GM19468 (cell line): ENCODE results near the gene RBP3.

Experiments used
- ATAC-seq: cut with Tn5 transposase; IDR thresholded peaks from one replicate; pipeline ENCODE4 v1.9.1; 2021; ENCODE audit warnings: mild to moderate bottlenecking, moderate library complexity, moderate number of reproducible peaks; ENCODE audit not compliant: unreplicated experiment; ENCODE audit errors: extremely low read depth

RBP3 gene

GRCh38 chr10:47317251-47317650 is 30.9 kb upstream of the RBP3 start:
- no peak for ATAC-seq

- ATAC-seq, result no peak
These were observed 29.5 kb upstream of the RBP3 start for GRCh38 chr10:47318706-47319105.

- no peak for ATAC-seq
These were observed 28.4 kb upstream of the RBP3 start for GRCh38 chr10:47319784-47320183.

- ATAC-seq, result no peak
These were observed 27.4 kb upstream of the RBP3 start for GRCh38 chr10:47320812-47321211.

DNA sequence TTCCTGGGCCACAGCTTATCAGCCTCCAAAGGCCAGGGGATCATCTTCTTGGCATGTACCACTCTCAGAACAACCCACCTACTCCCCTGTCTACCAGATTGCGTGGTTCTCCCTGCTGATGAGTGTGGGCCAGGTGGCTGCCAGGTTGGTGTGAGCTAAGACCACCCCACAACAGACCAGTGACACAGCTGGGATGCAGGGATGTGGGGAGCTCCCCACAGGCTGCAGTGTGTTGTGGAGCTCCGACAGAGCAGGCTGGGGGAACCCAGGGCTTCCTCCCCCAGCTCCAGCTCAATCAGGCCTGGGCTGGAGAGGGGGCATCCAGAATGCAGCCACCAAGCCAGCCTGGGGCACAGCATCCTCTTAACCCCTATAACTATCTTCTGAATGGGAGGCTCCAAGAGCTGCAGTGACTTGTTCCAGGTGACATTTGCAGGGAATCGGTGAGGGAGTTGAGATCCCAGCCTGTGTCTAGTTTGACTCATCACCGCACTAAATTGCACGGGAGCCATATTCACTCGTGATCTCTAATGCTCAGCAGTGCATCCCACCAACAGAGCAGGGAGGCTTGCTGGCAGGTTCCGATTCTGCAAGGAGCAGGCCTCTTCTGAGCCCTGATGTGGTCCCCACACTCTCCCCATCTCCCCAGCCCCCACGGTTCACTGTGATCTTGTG is 26.5 kb upstream of the RBP3 start:
- no peak for ATAC-seq

GRCh38 chr10:47322300-47323061 is 25.7 kb upstream of the RBP3 start, which contains the start of gene GDF2:
GDF2 (plus strand) TSS chr10:47322454; CDS start chr10:47322669, 215 bp downstream.
- ATAC-seq, result no peak

DNA sequence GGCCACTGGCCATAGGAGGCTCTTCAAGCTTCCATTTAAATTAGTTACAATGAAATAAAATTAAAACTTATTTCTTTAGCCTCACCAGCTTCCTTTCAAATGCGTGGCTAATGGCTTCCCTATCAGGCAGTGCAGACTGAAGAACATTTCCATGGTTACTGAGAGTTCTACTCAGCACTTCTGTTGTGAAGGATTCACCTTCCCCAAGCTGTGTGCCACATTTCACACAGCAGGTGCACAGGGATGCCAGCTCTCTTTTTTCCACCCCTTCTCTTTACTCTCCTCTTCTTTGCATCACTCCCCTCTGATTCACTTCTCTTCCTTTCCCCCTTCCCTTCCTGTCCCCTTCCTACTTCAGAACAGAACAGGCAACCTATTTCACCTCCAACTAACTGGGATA is 25.1 kb upstream of the RBP3 start:
- ATAC-seq, result no peak

DNA sequence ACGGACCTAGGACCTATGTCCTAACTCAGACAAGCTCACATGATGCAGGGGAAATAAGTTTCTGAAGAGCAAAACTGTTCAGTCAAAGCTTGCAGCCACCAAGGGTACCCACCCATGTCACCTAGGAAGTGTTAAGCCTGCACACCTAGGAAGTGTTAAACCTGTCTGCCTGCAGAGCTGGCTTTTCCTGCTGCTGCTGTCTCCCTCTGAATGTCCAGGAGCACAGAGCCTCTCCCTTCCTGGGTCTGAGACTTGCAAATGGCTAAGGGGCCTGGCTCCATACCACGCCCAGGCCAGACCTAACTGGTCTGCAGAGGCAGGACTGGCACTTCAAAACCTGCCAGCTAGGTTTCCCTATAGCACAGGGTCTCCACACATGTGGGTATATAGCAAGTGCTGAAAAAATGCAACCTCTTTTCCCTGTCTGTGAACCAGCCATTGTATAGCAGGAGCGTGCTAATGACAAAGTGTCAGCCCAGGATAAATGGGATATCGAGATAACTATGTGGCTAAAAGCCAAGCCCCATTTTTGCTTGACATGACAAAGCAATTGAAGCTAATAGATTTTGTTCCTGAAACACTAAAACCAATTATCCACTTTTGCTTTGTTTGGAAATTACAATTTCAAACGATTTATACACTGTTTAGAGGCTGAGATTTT is 24.4 kb upstream of the RBP3 start:
- no peak for ATAC-seq

- ATAC-seq, result no peak
These were observed 22.6 kb upstream of the RBP3 start for GRCh38 chr10:47325303-47326291.

DNA sequence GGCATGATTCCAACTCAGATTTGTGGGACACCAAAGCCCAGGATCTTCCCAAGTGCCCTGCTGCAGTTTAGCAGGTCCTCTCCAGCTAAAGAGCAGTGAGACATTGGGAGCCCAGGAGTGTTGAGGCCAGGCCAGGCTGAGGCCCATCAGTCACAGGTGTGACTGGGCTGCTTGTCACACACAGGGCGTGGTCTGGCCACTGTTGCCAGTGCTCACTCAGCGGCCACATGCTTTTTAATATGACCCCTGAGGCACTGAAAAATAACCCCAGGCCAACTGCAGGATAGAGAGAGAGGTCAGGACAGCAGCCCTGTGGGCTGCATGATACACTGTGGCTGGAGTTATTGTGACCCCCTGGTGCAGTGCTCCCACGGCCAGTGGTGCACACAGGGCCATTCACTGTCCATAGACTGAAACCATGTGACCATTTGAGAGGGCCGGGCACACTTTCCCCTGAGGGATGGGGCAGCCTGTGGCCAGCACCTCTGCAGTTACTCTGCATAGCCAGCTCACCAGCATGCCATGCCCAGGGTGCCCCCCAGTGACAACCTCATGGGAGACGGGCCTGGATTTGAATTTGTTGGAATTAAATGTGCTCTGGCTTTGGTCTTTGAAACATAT is 21.7 kb upstream of the RBP3 start:
- ATAC-seq, result no peak

DNA sequence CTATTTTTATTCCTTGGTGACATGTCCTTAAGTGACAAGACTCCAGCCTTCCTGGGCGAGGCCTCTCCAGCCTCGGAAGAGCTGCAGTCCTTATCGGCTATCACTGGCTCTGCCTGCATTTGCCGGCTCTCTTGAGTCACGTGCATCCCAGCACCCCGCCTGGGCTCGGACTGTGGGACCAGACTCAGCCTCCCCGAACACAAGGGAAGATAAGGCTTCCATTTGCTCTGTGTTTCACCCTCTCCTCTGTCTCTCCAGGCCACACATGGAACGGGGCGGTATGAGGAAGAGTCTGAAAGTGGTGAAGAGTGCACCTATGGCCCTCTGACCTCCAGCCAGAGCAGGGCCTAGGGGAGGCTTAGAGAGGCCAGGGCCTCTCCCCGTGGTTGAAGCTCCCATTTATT is 21.2 kb upstream of the RBP3 start:
- ATAC-seq, result no peak

DNA sequence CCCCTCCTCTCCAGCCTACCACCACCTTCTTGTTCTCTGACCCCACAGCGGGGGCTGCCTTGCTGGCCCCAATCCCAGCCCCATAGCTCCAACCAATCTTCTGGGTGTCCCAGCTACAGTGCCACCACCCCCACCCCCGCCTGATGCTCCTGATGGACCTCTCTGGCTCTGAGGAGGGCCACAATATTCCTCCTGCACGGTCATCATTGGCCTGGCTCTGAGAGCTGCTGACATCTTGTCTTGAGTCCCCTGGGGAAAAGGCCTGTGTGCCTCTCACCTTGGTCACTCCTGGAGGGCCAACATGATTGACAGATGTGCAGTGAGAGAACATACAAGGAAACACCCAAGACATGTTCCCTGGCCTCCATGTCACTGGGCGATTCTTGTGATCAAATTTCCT is 18.3 kb upstream of the RBP3 start:
- ATAC-seq, result no peak

DNA sequence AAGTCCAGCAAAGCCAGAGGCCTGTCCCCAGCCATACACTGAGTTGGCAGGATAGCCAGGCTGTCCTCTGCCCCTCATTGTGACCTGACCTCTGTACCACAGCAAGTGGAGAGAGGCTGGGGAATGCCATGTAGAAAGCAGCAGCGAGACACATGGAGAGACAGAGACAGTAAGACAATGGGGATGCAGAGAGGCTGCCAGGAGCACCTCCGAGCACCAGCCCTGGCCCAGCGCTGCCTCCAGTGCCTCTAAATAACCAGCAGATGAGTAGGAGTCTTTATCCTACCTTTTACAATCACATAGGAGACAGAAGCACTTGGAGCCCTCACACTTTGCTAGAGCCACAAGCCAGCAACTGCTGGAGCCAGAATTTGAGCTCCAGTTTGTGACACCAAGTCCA is 17.8 kb upstream of the RBP3 start:
- no peak for ATAC-seq

DNA sequence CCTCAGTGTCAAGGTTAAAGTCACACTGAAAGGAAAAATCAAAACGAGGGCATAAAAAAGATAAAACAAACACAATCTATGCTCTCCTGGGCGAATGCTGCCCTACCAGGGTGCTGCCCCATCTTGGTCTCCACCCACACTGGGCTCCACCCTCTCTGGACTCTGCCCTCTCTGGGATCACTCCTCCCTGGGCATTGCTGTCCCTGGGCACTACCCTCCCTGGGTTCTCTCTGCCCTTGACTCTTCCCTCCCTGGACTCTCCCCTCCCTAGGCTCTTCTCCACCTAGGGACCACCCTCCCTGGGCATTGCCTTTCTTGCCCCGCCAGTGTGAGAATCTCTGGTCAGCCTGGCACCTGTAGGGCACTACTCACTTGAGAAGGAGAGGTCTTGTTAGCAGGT is 17.4 kb upstream of the RBP3 start:
- ATAC-seq, result no peak

- ATAC-seq, result no peak
These were observed 16.7 kb upstream of the RBP3 start for GRCh38 chr10:47331491-47331890.

DNA sequence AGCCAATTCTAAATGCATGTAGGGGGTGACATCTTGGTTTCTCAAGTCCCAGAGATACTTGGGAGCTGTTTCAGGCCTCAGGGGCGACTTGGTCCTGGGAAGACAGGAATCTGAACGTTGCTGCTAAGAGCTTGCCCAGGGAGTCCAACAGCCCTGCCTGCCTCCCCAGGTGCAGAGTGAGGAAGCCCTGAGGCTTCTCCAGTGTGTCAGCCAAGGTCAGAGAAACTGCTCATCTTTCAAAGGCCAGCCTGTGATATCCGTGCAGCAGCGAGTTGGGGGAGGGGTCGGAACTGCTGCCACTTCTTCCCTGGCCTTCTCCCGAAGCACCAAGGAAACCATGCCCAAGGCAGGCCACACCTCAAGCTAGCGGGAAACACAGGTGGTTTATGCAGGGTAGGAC is 16.2 kb upstream of the RBP3 start:
- no peak for ATAC-seq

GRCh38 chr10:47332371-47332770 is 15.8 kb upstream of the RBP3 start:
- ATAC-seq, result no peak

DNA sequence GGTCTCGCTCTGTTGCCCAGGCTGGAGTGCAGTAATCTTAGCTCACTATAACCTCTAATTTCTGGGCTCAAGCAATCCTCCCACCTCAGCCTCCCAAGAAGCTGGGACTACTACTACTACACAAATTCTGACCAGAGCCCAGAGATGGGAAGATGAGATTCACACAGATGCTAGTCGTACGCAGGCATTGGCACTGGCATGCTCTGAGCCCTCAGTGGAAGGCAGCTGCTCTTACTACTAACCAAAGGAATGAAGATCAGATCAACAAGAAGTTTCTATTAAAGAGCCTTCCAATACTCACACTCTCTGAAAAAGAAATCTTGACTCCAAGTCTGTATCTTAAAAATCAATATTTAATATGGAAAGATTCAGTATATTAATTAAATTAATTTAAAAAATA is 15.2 kb upstream of the RBP3 start:
- no peak for ATAC-seq

DNA sequence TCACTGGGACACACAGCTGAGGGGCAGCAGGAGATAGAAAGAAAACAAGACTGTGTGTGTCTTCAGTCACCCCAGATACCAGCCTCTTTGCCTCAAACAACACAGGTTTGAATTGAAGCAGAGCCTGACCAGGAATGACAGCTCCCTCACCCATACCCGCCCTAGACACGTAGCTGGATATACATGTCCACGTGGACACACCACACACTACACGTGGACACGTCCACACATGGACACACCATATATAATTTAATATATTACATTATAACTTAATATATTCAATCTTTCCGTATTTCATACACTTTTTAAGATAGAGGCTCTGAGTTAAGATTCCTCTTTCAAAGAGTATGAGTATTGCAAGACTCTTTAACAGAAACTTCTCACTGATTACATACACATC is 14.6 kb upstream of the RBP3 start:
- no peak for ATAC-seq
